IMR-90 (cell line): ENCODE data around the gene NARS2. TPM values are rescaled to one million over a fixed set of nuclear protein-coding genes. Genes with fewer than 3 reads are reported as not detected.

Experiments used
- ATAC-seq: fragments of 200-7000 bp; cut with Tn5 transposase; 2 replicates; pipeline ENCODE4 v1.9.1; 2020; ENCODE audit warnings: low read depth, mild to moderate bottlenecking, moderate library complexity
- BruUV-seq: library from RNA; stranded (reverse); fragments of 400-500 nt; replicated peaks from 2 replicates; lab custom pipeline; 2021; lab: Mats Ljungman, UMichigan
- CTCF ChIA-PET: fragments of 300-600 bp; formaldehyde crosslinking; extraction: SDS; loops from one replicate; lab custom pipeline; 2021; ENCODE audit warnings: antibody characterized with exemption; lab: Yijun Ruan, JAX
- POLR2A ChIA-PET: fragments of 300-600 bp; sonication (Branson Sonifier 250); formaldehyde crosslinking; loops from one replicate; lab custom pipeline; 2022; ENCODE audit warnings: antibody characterized with exemption; ENCODE audit not compliant: unreplicated experiment; lab: Charles Lee
- DNase-seq: peaks from one replicate; pipeline ENCODE4 v3.0.0; 2013
- H2AFZ ChIP-seq: replicated peaks from 2 replicates; pipeline ENCODE3; 2013; ENCODE audit warnings: low read length, mild to moderate bottlenecking; ENCODE audit not compliant: poor library complexity
- H2AK5ac ChIP-seq: 2 replicates; pipeline ENCODE4 v1.6.1; 2013; ENCODE audit warnings: low read depth, low read length, inconsistent platforms
- H2AK9ac ChIP-seq: replicated peaks from 2 replicates; pipeline ENCODE3; 2013; ENCODE audit warnings: mild to moderate bottlenecking, low read depth, low read length, moderate library complexity; ENCODE audit not compliant: poor library complexity
- H2BK120ac ChIP-seq: 2 replicates; pipeline ENCODE4 v1.6.1; 2013; ENCODE audit warnings: low read depth, low read length, inconsistent platforms
- H2BK15ac ChIP-seq: 3 replicates; pipeline ENCODE4 v1.6.1; 2013; ENCODE audit warnings: low read depth, low read length, inconsistent platforms
- H2BK20ac ChIP-seq: 2 replicates; pipeline ENCODE4 v1.6.1; 2013; ENCODE audit warnings: low read depth, mild to moderate bottlenecking, inconsistent platforms, low read length, moderate library complexity
- H2BK5ac ChIP-seq: 2 replicates; pipeline ENCODE4 v1.6.1; 2013; ENCODE audit warnings: mild to moderate bottlenecking, low read depth, low read length, inconsistent platforms; ENCODE audit not compliant: poor library complexity, severe bottlenecking
- H3K14ac ChIP-seq: replicated peaks from 2 replicates; pipeline ENCODE4 v1.6.1; 2013; ENCODE audit warnings: low read depth, low read length, inconsistent platforms
- H3K18ac ChIP-seq: 2 replicates; pipeline ENCODE4 v1.6.1; 2013; ENCODE audit warnings: low read depth, low read length, control low read depth
- H3K23ac ChIP-seq: 2 replicates; pipeline ENCODE4 v1.6.1; 2013; ENCODE audit warnings: low read depth, low read length, inconsistent platforms
- H3K27ac ChIP-seq: 2 replicates; pipeline ENCODE4 v1.5.1; 2013; ENCODE audit warnings: mild to moderate bottlenecking, control low read depth, low read length; ENCODE audit not compliant: insufficient read depth
- H3K27me3 ChIP-seq: 2 replicates; pipeline ENCODE4 v1.6.1; 2013; ENCODE audit warnings: low read length; ENCODE audit not compliant: control insufficient read depth, insufficient read depth
- H3K36me3 ChIP-seq: 2 replicates; pipeline ENCODE4 v1.6.1; 2013; ENCODE audit warnings: low read length, mixed read lengths; ENCODE audit not compliant: control insufficient read depth, insufficient read depth
- H3K4ac ChIP-seq: 2 replicates; pipeline ENCODE4 v1.6.1; 2013; ENCODE audit warnings: low read depth, low read length, inconsistent platforms
- H3K4me1 ChIP-seq: 2 replicates; pipeline ENCODE4 v1.6.1; 2013; ENCODE audit warnings: low read length, mixed read lengths; ENCODE audit not compliant: control insufficient read depth, insufficient read depth
- H3K4me2 ChIP-seq: 2 replicates; pipeline ENCODE4 v1.6.1; 2013; ENCODE audit warnings: low read depth, mild to moderate bottlenecking, control low read depth, low read length, moderate library complexity
- H3K4me3 ChIP-seq: 2 replicates; pipeline ENCODE4 v1.5.1; 2013; ENCODE audit warnings: low read depth, mild to moderate bottlenecking, control low read depth, low read length, moderate library complexity; ENCODE audit not compliant: insufficient read depth
- H3K56ac ChIP-seq: 2 replicates; pipeline ENCODE4 v1.6.1; 2013; ENCODE audit warnings: low read length, inconsistent platforms; ENCODE audit not compliant: insufficient read depth; ENCODE audit errors: extremely low read depth
- H3K79me1 ChIP-seq, 2 experiments: 2 replicates each; pipeline ENCODE4 v1.6.1; 2013; ENCODE audit warnings: low read length in 2 of 2, inconsistent platforms in 1 of 2, low read depth in 1 of 2
- H3K9ac ChIP-seq: 2 replicates; pipeline ENCODE4 v1.6.1; 2013; ENCODE audit warnings: low read depth, low read length, control low read depth
- H3K9me1 ChIP-seq: 2 replicates; pipeline ENCODE4 v1.6.1; 2013; ENCODE audit warnings: low read length, inconsistent platforms; ENCODE audit not compliant: insufficient read depth
- H3K9me3 ChIP-seq: 2 replicates; pipeline ENCODE4 v1.6.1; 2013; ENCODE audit warnings: low read length; ENCODE audit not compliant: control insufficient read depth, insufficient read depth
- H4K20me1 ChIP-seq: 2 replicates; pipeline ENCODE4 v1.6.1; 2013; ENCODE audit warnings: low read length, inconsistent platforms; ENCODE audit not compliant: insufficient read depth
- H4K5ac ChIP-seq: 2 replicates; pipeline ENCODE4 v1.6.1; 2013; ENCODE audit warnings: mild to moderate bottlenecking, low read depth, low read length, control low read depth
- H4K8ac ChIP-seq, 2 experiments: 2 replicates each; pipeline ENCODE4 v1.6.1; 2013; ENCODE audit warnings: low read depth in 2 of 2, low read length in 2 of 2, control low read depth in 1 of 2, inconsistent platforms in 1 of 2
- H4K91ac ChIP-seq: 2 replicates; pipeline ENCODE4 v1.6.1; 2013; ENCODE audit warnings: low read depth, low read length, inconsistent platforms; ENCODE audit not compliant: insufficient read depth
- BHLHE40 ChIP-seq: fragments of 150-350 bp; IDR thresholded peaks from 2 replicates; pipeline ENCODE4 v1.6.1; 2016; ENCODE audit warnings: mild to moderate bottlenecking, low read depth, low read length
- CEBPB ChIP-seq: IDR thresholded peaks from 2 replicates; pipeline ENCODE4 v1.6.1; 2012; ENCODE audit warnings: low read depth, low read length, improper control_type of control experiment
- CHD1 ChIP-seq: IDR thresholded peaks from 2 replicates; pipeline ENCODE4 v1.6.1; 2012; ENCODE audit warnings: low read depth, low read length, improper control_type of control experiment
- CTCF ChIP-seq: conservative IDR thresholded peaks from 2 replicates; pipeline ENCODE4 v1.5.1; 2012; ENCODE audit warnings: mild to moderate bottlenecking, low read depth, low read length, improper control_type of control experiment
- ELK1 ChIP-seq: fragments of 150-350 bp; IDR thresholded peaks from 2 replicates; pipeline ENCODE4 v1.6.1; 2016; ENCODE audit warnings: low read depth, mild to moderate bottlenecking, low read length, moderate library complexity, borderline replicate concordance
- FOS ChIP-seq: fragments of 150-350 bp; IDR thresholded peaks from 2 replicates; pipeline ENCODE4 v1.6.1; 2016; ENCODE audit warnings: low read depth, low read length
- MAZ ChIP-seq: IDR thresholded peaks from 2 replicates; pipeline ENCODE4 v1.6.1; 2012; ENCODE audit warnings: low read depth, mild to moderate bottlenecking, low read length, improper control_type of control experiment, moderate library complexity, borderline replicate concordance
- MXI1 ChIP-seq: IDR thresholded peaks from 2 replicates; pipeline ENCODE4 v1.6.1; 2012; ENCODE audit warnings: low read depth, mild to moderate bottlenecking, low read length, moderate library complexity, borderline replicate concordance
- NFE2L2 ChIP-seq: fragments of 150-350 bp; IDR thresholded peaks from 2 replicates; pipeline ENCODE4 v1.6.1; 2016; ENCODE audit warnings: low read depth, mild to moderate bottlenecking, low read length
- RFX5 ChIP-seq: IDR thresholded peaks from 2 replicates; pipeline ENCODE4 v1.8.0; 2012; ENCODE audit warnings: low read depth, mild to moderate bottlenecking, low read length, moderate library complexity
- WGBS, 2 experiments: methylation state at CpG; one replicate each; pipeline versions ENCODE4 v1.1.5 to v1.1.7; 2013; ENCODE audit warnings: missing lambda C conversion rate in 2 of 2; ENCODE audit not compliant: insufficient read length in 1 of 2; ENCODE audit errors: extremely low coverage in 2 of 2; 5-methylcytosine and 5-hydroxymethylcytosine counted together
- dilution Hi-C: fragments of 300-500 bp; cut with HindIII; formaldehyde crosslinking; loops from one replicate; pipeline ENCODE4 v1.14.3; 2018; ENCODE audit warnings: low sequenced_read_pairs; ENCODE audit not compliant: unreplicated experiment
- in situ Hi-C: fragments of 300-500 bp; cut with MboI; formaldehyde crosslinking; loops from 3 replicates; pipeline ENCODE4 v1.14.3; 2019; ENCODE audit warnings: low sequenced_read_pairs, inconsistent platforms, mixed read lengths
- intact Hi-C: fragments of 100-400 bp; cut with micrococcal nuclease; formaldehyde crosslinking; loops from 2 replicates; pipeline ENCODE4 v1.10.0; 2022
- polyA plus RNA-seq, 3 experiments: library from polyadenylated mRNA; depleted of rRNA; stranded (reverse); fragments of >200 nt; gene quantifications; 2 replicates each; pipeline ENCODE4 v1.2.3, GENCODE V29; 2012; ENCODE audit warnings: low replicate concordance in 1 of 3
- total RNA-seq: library from RNA; depleted of rRNA; stranded (reverse); fragments of >200 nt; gene quantifications from 2 replicates; pipeline ENCODE4 v1.2.3, GENCODE V29; 2012

Gene NARS2
- total and polyA plus RNA-seq, 2 of the 4 experiments (the other 2 are of a cell fraction) = 8.0 to 15.8 TPM

- TF ChIP-seq ELK1 (no peak), BHLHE40 (peak; percentile 99)
These were observed 158.1 kb downstream of the NARS2 start (continued) for GRCh38 chr11:78416285-78417174.

GRCh38 chr11:78415338-78415737 lies 159.3 kb downstream of the NARS2 start:
- BruUV-seq = no TSS peak
- in situ Hi-C loops = loop anchor here (10.0 kb wide), 1 partner anchor 281 kb away; the partner anchor contains the start of gene ALG8

More at GRCh38 chr11:78415338-78415737, 159.3 kb downstream of the NARS2 start:
- ChIA-PET CTCF (interaction anchor here (3.3 kb wide), 1 partner anchor 149 kb away, joined by 19 read pairs; no protein-coding TSS in a partner anchor), POLR2A (no interaction called here)
- no peak overlapping the region for H3K9ac ChIP-seq
- H3K36me3 ChIP-seq = no peaks in the 10 kb centered on the region
- H4K5ac ChIP-seq = no peak overlapping the region
- H3K4me3 ChIP-seq = no peak overlapping the region
- H2AK9ac ChIP-seq = no peak overlapping the region
- no peak overlapping the region for H2BK120ac ChIP-seq
- WGBS, 2 experiments = 100% methylated on average over 2 of the region's 4 CpGs; no CpG with 5 or more reads in 1 of the 2 experiments
- ATAC-seq (no peak), DNase-seq (no peak)
- TF ChIP-seq MAZ = no peak
- no peak for TF ChIP-seq BHLHE40
- TF ChIP-seq MXI1 = no peak
- TF ChIP-seq CEBPB = no peak
- no peak for TF ChIP-seq NFE2L2
- TF ChIP-seq CHD1 = no peak
- no peak for TF ChIP-seq RFX5
- TF ChIP-seq CTCF = no peak
- TF ChIP-seq FOS = no peak
- no peak overlapping the region for H2BK15ac ChIP-seq
- peaks cover 4% of the 10 kb centered on the region for H3K9me3 ChIP-seq
- peaks cover 13% of the 10 kb centered on the region for H3K4me1 ChIP-seq
- no peak overlapping the region for H2AK5ac ChIP-seq
- H2BK20ac ChIP-seq = no peak overlapping the region
- no peak overlapping the region for H2BK5ac ChIP-seq
- dilution Hi-C loops = no loop called here
- no peak overlapping the region for H3K56ac ChIP-seq
- H2AFZ ChIP-seq = no peak overlapping the region
- no peak overlapping the region for H3K4me2 ChIP-seq
- peak overlapping the region; percentile 80; the same call in 1 of the 2 replicates for H3K23ac ChIP-seq
- peaks cover 5% of the 10 kb centered on the region for H4K20me1 ChIP-seq
- H3K27ac ChIP-seq = no peak overlapping the region
- no peaks in the 10 kb centered on the region for H3K27me3 ChIP-seq
- H4K91ac ChIP-seq = no peak overlapping the region
- no peak overlapping the region for H3K4ac ChIP-seq
- H3K79me1 ChIP-seq = peaks cover 7 to 38% of the 10 kb centered on the region in 2 experiments
- H3K9me1 ChIP-seq = peaks cover 11% of the 10 kb centered on the region
- no peak overlapping the region for H3K14ac ChIP-seq
- intact Hi-C loops = no loop called here
- H4K8ac ChIP-seq = no peak overlapping the region
- no peak overlapping the region for H3K18ac ChIP-seq
